Mesothelial cell of epicardium (in vitro differentiated cells): Measurements from ENCODE around the gene HEYL. TPM values are rescaled to one million over a fixed set of nuclear protein-coding genes. Genes with fewer than 3 reads are reported as not detected.
A peak's percentile ranks its signal among the peaks of the same experiment; 100 is the strongest.

Experiments used
- DNase-seq, 2 experiments: peaks; one replicate each; pipeline ENCODE4 v3.0.0; 2021; ENCODE audit warnings: low spot score in 2 of 2; ENCODE audit not compliant: unreplicated experiment in 2 of 2
- H3K27ac Mint-ChIP-seq: 2 replicates; pipeline ENCODE4 v1.8.0; 2021; ENCODE audit warnings: mixed read lengths
- H3K27me3 Mint-ChIP-seq: 2 replicates; pipeline ENCODE4 v1.8.0; 2021; ENCODE audit warnings: low read depth, mixed read lengths
- H3K36me3 Mint-ChIP-seq: 2 replicates; pipeline ENCODE4 v1.8.0; 2021; ENCODE audit warnings: mixed read lengths
- H3K4me1 Mint-ChIP-seq: 2 replicates; pipeline ENCODE4 v1.8.0; 2021; ENCODE audit warnings: mixed read lengths
- H3K4me3 Mint-ChIP-seq: 2 replicates; pipeline ENCODE4 v1.8.0; 2021; ENCODE audit warnings: mild to moderate bottlenecking, moderate library complexity, mixed read lengths
- H3K9me3 Mint-ChIP-seq: 2 replicates; pipeline ENCODE4 v1.8.0; 2021; ENCODE audit warnings: mixed read lengths
- total RNA-seq: library from RNA; stranded (reverse); gene quantifications from 3 replicates; pipeline ENCODE4 v1.2.1, GENCODE V29; 2021
- TF ChIP-seq, protein P1 (sequence below): fragments of 200-600 bp; sonication (generic); IDR thresholded peaks from one replicate; pipeline ENCODE4 v1.5.0; 2021; ENCODE audit warnings: antibody characterized with exemption; ENCODE audit not compliant: unreplicated experiment

HEYL gene
- total RNA-seq, 1 donor from 2014 or later: 5.6 TPM

DNA sequence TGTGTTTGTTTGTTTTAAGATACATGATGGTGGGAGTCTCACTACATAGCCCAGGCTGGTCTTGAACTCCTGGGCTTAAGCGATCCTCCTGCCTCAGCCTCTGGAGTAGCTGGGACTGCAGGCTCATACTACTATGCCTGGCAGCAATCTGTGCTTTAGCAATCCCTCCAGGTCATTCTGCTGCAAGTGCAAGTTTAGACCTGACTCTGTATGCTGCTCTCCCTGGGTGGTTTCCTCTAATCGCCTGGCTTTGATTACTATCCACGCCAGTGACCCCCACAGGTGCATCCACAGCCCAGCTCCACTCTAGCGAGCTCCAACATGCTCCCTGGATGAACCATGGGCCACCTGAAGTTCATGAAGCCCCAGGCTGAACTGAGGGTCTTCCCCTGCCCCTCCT, 47.4 kb downstream of the HEYL start:
- Mint-ChIP-seq H3K4me3 (no peak overlapping the region), H3K27ac (no peak overlapping the region), H3K27me3 (peaks cover 20% of the 10 kb centered on the region), H3K4me1 (peaks cover 7% of the 10 kb centered on the region), H3K9me3 (no peaks in the 10 kb centered on the region), H3K36me3 (no peaks in the 10 kb centered on the region)
- TF ChIP-seq, protein P1, sequence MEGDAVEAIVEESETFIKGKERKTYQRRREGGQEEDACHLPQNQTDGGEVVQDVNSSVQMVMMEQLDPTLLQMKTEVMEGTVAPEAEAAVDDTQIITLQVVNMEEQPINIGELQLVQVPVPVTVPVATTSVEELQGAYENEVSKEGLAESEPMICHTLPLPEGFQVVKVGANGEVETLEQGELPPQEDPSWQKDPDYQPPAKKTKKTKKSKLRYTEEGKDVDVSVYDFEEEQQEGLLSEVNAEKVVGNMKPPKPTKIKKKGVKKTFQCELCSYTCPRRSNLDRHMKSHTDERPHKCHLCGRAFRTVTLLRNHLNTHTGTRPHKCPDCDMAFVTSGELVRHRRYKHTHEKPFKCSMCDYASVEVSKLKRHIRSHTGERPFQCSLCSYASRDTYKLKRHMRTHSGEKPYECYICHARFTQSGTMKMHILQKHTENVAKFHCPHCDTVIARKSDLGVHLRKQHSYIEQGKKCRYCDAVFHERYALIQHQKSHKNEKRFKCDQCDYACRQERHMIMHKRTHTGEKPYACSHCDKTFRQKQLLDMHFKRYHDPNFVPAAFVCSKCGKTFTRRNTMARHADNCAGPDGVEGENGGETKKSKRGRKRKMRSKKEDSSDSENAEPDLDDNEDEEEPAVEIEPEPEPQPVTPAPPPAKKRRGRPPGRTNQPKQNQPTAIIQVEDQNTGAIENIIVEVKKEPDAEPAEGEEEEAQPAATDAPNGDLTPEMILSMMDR: no peak
- DNase-seq: no peak

DNA sequence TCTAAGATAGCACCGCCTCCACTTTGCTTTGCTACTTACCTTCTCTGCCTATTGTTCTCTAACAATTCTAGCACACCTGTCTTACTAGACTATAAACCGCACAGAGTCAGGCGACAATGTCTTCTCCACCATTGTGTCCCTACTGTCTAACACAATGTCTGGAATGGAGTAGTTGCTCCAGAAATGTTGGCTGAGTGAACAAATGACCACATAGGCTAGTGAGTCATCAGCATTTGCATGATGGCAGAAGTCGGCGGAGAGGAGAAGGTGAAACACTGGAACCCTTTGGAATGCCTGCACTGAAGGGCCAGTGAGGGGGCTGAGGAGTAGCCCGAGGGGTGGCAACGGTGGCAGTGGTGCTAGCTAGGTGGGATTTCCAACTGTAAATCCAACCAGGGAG, 48.9 kb downstream of the HEYL start:
- no peaks in the 10 kb centered on the region for H3K36me3 Mint-ChIP-seq
- peaks cover 13% of the 10 kb centered on the region for H3K27me3 Mint-ChIP-seq
- peaks cover 7% of the 10 kb centered on the region for H3K4me1 Mint-ChIP-seq
- no peak overlapping the region for H3K27ac Mint-ChIP-seq
- no peaks in the 10 kb centered on the region for H3K9me3 Mint-ChIP-seq
- H3K4me3 Mint-ChIP-seq: no peak overlapping the region
- DNase-seq: no peak
- TF ChIP-seq, protein P1: no peak

DNA sequence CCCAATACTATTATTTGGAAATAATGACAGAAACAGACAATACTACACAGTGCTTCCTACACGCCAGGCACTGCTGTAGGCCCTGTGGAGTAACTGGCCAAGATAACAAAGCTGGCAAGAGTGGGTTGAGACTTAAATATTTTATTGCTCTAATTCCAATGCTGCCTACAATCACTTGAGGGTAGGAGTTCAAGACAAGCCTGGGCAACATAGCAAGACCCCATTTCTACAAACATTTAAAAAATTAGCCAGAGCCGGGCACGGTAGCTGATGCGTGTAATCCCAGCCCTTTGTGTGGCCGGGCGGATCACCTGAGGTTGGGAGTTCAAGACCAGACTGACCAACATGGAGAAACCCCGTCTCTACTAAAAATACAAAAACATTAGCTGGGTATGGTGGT, 53.5 kb downstream of the HEYL start:
- DNase-seq: no peak
- Mint-ChIP-seq H3K27me3 (no peaks in the 10 kb centered on the region), H3K36me3 (no peaks in the 10 kb centered on the region), H3K27ac (no peak overlapping the region), H3K4me3 (no peak overlapping the region), H3K4me1 (peaks cover 7% of the 10 kb centered on the region), H3K9me3 (no peaks in the 10 kb centered on the region)
- TF ChIP-seq, protein P1: no peak

DNA sequence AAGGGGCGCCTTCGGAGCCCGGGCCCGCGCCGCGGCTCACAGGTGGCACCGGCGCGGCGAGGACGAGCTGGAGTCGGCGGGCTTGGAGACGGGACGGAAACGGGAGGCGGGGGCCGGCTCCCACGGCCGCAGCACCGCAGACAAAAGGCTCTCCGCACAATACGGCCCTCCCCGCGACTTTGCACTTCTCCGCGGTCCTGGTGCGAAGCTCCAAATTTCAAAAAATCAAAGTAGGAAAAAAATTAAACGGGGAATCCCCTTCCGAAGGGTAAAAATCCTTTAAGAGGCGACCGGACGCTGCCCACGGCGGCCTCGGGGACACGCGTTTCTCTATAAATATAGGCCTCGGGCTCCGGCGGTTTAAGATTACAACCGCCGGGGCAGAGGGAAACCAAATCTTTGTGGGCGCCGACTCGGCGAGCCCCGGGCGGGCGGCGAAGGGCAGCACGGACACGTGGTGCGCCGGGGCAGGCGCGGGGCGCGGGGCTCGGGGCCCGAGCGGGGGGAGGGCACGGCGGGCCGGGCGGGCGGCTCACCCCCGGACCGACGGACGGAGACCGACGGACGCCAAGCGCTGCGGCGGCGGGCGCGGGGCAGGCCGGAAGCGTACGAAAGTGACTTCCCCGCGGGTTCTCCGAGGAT, 63.3 kb downstream of the HEYL start:
- peaks cover 11% of the 10 kb centered on the region for H3K36me3 Mint-ChIP-seq
- TF ChIP-seq, protein P1: no peak
- peaks cover 36% of the 10 kb centered on the region for H3K4me1 Mint-ChIP-seq
- no peaks in the 10 kb centered on the region for H3K27me3 Mint-ChIP-seq
- H3K27ac Mint-ChIP-seq: peak overlapping the region; percentile 93
- no peaks in the 10 kb centered on the region for H3K9me3 Mint-ChIP-seq
- peak overlapping the region; percentile 89 for H3K4me3 Mint-ChIP-seq
- peak in 1 of 2 experiments; percentile 61 for DNase-seq

- TF ChIP-seq, protein P1: no peak
- Mint-ChIP-seq H3K9me3 (no peaks in the 10 kb centered on the region), H3K27me3 (no peaks in the 10 kb centered on the region), H3K36me3 (peaks cover 16% of the 10 kb centered on the region), H3K4me1 (peaks cover 36% of the 10 kb centered on the region), H3K27ac (peak overlapping the region; percentile 91), H3K4me3 (peak overlapping the region; percentile 89)
- DNase-seq: peak in 1 of 2 experiments; percentile 51
Observed at GRCh38 chr1:39575191-39576015, 64.0 kb downstream of the HEYL start.
